Inflammatory macrophage treated with lipopolysaccharide for 1 hour (primary cell): ENCODE data around the gene SMU1.
"Not testable (repeated sequence)": the region's sequence is repeated elsewhere in the genome, so short reads cannot be mapped to it uniquely, and the experiment has no call there.

Source experiments
- DNase-seq, 2 donors: peaks; one replicate each; pipeline ENCODE4 v3.0.0-alpha.2; 2020 to 2022

SMU1 gene

DNA sequence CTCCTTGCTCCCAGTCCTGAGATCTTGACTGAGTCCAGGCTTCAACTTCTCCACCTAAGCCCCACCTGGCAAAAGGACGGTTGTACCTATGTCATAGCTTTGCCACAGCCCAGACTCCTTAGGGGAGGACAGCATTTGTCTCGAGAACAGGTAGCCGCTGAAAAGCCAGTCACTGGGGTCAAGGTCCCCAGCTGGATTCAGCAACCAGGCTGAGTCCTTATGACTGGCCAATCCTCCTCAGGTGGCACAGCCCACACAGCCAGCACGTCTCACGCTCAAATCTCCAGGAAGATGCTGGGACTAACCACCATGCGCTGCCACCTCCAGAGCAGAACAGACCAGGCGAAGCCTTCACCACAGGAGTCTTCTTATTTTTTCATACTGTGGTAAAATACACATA lies 27.9 kb upstream of the SMU1 start:
- DNase-seq = no peak

DNA sequence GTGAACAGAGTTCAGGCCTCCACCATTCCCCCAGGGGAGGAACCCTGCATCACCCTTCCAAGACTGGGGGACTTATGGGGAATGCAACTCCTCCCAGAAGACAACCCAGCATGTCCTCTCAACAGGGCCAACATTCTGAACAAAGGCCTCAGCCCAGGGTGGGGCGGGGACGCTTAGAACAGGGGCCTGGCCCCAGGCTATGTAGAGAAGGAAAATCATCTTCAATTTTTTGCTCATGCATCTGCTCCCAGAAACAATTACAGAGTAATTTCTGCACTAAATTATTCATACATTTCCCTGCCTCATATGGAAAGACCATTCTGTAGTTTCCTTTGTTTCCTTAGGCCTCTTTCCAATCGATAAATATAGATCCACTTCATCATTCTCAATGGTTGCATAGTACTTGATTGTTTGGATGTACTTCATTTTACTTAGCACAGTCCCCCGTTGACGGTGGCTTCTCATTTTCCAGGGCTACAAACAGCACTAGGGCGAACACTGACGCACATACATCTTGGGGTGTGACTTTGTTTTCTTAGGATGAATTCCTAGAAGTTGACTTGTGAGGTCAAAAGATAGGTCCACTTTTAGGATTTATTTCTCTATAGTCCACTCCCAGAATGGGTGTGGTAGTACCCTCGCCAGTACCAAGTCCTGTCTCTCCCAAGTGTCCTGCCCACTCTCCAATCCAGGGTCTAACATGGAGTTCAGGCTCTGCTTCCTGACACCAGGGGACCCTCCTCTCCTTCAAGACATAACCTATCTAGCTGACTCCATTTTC lies 27.2 kb upstream of the SMU1 start:
- no peak for DNase-seq

- no peak for DNase-seq
Observed at GRCh38 chr9:33102551-33103210, 26.2 kb upstream of the SMU1 start.

- no peak for DNase-seq
Observed at GRCh38 chr9:33101104-33101951, 24.9 kb upstream of the SMU1 start.

- no peak for DNase-seq
Observed at GRCh38 chr9:33099754-33100153, 23.3 kb upstream of the SMU1 start.

GRCh38 chr9:33097192-33097591 lies 20.7 kb upstream of the SMU1 start:
- DNase-seq = no peak

DNA sequence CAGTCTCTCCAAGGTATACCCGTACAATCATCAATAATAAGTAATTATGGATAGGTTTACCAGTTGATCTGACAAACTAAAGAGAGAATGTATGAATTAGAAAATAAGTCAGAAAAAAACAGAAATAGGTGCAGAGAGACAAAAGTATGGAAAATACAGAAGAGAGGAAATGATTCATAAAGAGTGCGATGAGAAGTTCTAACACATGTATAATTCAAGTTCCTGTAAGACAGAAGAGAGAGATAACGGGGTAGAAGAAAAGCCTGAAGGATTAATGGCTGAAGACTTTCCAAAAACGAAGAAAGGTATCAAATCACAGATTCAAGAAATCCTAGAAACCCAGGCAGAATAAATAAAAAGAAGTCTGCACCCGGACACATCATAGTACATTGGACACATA lies 16.2 kb upstream of the SMU1 start:
- no peak for DNase-seq

DNA sequence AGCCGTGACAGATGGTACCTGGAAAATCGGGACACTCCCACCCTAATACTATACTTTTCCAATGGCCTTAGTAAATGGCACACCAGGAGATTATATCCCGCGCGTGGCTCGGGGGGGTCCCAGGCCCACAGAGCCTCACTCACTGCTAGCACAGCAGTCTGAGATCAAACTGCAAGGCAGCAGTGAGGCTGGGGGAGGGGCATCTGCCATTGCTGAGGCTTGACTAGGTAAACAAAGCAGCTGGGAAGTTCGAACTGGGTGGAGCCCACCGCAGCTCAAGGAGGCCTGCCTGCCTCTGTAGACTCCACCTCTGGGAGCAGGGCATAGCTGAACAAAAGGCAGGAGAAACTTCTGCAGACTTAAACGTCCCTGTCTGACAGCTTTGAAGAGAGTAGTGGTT lies 9.2 kb upstream of the SMU1 start:
- not testable (repeated sequence) for DNase-seq

- DNase-seq = peak; percentile 55 to 58
Observed at GRCh38 chr9:33082538-33083326, 6.3 kb upstream of the SMU1 start.

- DNase-seq = no peak
Observed at GRCh38 chr9:33082128-33082527, 5.7 kb upstream of the SMU1 start.

GRCh38 chr9:33081128-33081851 lies 4.8 kb upstream of the SMU1 start:
- peak; percentile 64 to 77 for DNase-seq

DNA sequence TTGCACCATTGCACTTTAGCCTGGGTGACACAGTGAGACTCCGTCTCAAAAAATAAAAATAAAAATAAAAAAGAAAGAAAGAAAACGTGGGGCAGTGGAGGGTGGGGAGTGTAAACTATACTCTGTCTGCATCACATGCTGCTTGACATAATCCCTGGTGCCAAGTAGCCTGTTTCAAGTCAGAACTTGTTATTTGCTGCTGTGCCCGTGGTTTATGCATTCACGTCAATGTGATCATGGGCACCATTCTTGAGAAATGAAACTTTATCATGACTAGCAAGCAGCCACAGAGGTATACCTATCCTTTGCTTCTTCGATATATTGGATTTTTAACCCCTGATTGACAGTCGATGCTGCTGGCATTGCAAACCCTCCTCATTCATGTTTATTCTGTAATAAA lies 4.1 kb upstream of the SMU1 start:
- no peak for DNase-seq

GRCh38 chr9:33068991-33069390 lies 7.5 kb downstream of the SMU1 start:
- DNase-seq = no peak

- peak in 1 of 2 donors; percentile 47 for DNase-seq
Observed at GRCh38 chr9:33065157-33066076, 11.1 kb downstream of the SMU1 start.

- peak; percentile 44 to 54 for DNase-seq
Observed at GRCh38 chr9:33051144-33051543, 25.3 kb downstream of the SMU1 start.

DNA sequence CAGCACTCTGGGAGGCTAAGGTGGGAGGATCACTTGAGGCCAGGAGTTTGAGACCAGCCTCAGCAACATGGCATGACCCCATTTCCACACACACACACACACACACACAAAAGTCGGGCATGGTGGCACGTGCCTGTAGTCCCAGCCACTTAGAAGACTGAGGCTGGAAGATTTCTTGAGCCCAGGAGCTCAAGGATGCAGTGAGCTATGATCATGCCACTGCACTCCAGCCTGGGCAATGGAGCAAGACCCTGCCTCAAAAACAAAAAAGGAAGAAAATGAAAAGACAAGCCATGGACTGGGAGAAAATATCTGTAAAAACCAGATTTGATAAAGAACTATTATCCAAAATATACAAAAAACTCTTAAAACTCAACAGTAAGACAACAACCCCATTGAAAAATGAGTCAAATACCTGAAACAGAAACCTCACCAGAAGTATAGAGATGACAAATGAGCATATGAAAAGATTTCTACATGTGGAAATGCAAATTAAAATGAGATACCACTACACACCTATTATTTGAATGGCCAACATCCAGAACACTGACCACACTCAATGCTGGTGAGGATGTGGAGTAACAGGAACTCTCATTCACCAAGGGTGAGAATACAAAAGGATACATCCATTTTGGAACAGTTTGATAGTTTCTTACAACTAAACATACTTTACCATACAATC lies 26.7 kb downstream of the SMU1 start:
- no peak for DNase-seq

GRCh38 chr9:33048054-33048465 lies 28.4 kb downstream of the SMU1 start:
- no peak for DNase-seq

- DNase-seq = no peak
Observed at GRCh38 chr9:33046061-33046460, 30.4 kb downstream of the SMU1 start.

DNA sequence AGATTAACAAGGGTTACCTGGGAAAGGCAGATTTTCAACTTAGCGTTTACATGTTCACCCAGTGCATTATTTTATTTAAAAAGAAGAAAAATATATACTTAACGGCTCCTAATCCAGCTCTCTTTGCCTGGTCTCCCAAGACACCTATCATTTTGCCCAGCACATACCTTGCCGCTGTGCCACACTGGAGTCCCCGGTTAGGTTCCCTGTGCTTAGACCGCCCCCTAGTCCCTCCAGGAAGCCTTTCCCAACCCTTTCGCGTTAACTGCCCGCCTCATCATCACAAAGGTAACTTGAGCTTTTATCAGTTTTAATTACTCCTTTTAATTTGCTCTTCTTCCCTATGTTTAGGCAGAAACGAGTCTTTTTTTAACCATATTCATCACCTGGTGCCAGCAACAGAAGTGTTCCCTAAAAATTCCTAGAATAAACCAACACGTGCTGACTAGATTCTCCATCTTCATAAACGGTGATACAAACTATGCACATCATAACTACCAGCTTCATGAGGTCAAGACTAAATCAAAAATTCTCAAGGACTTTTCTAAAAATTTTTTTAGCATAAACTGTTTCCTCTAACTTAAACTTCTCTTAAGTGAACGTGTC lies 31.7 kb downstream of the SMU1 start:
- DNase-seq = no peak

DNA sequence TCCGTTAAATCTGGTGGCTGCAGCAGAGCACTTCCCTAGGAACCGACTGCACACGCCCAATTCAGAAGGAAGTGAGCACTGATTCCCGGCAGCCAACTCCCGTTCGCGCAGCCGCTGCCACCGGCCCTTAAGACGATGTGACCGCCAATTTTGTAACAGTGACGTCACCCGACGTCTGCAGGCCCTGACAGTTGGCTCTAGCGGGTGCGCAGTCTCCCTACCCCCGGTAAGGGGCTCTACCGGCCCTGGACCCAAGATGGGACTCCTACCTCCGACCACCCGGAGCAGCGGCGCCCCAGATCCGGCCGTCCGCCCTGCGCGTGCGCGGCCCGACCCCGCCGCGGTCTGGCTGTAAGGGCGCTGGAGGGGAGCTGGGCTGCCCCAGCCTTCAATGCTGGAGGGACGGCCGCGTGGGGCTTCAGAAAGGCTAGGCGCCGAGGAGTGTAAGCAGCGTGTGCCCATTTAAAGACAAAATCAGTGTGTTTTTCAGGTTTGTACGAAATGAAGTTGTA lies 32.3 kb downstream of the SMU1 start:
- peak; percentile 92 to 93 for DNase-seq
